Pulmonary artery endothelial cell (primary cell): ENCODE results near the gene SLC25A33. TPM values are rescaled to one million over a fixed set of nuclear protein-coding genes. Genes with fewer than 3 reads are reported as not detected.
"Not testable (repeated sequence)": the region's sequence is repeated elsewhere in the genome, so short reads cannot be mapped to it uniquely, and the experiment has no call there.

Experiments used
- DNase-seq: peaks from one replicate; pipeline ENCODE4 v3.0.0-alpha.2; 2011; ENCODE audit warnings: low read depth, low spot score
- total RNA-seq: library from RNA; depleted of rRNA; stranded (reverse); fragments of >200 nt; gene quantifications from 2 replicates; pipeline ENCODE4 v1.2.3, GENCODE V29; 2014

SLC25A33 gene
- total RNA-seq, 1 donor from 2014 or later: 6.8 TPM

GRCh38 chr1:9618909-9619679 lies 79.8 kb downstream of the SLC25A33 start:
- no peak for DNase-seq

DNA sequence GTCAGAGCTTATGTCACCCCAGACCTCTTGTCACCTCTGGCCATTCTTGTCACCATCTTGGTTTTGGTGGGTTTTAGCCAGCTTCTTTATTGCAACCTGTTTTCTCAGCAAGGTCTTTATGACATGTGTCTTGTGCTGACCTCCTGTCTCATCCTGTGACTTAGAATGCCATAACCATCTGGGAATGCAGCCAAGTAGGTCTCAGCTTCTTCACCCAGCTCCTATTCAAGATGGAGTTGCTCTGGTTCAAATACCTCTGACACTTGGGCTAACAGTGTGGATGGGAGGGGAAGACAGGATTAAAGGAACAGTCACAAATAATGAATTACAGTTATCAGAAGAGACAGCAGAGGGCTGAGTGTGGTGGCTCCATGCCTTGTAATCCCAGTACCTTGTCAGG lies 81.8 kb downstream of the SLC25A33 start:
- DNase-seq: no peak

DNA sequence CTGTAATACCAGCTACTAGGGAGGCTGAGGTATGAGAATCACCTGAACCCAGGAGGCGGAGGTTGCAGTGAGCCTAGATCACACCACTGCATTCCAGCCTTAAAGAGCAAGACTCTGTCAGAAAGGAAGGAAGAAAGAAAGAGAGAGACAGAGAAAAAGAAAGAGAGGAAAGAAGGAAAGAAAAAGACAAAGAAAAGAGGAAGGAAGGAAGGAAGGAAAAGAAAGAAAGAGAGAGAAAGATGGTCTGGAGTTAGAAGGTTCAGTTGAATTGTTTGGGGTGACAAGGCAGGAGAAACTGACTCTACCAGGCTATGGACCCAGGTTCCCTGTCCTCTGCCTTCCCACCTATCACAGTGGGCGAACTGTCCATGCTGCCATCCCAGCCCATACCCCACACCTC lies 84.8 kb downstream of the SLC25A33 start:
- no peak for DNase-seq

GRCh38 chr1:9625030-9625429 lies 85.8 kb downstream of the SLC25A33 start:
- not testable (repeated sequence) for DNase-seq

DNA sequence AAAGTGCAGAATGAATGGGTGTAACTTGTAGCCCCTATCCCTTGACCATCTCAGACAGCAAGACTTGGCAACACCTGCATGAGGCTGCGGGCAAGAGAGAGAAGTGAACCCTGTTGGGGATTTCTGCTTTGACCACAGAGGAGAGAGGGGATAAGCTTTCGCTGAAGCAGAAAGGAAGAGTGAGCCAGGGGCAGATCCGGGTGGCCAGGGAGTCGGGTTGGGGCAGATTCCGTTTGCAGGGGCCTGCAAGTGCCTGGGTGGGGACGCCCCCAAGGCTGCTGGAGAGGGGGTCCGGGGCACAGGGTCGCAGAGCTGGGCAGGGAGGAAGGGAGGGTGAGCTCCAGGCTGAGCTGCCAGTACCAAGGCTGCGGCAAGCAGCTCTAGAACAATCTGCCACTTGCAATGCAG lies 86.9 kb downstream of the SLC25A33 start:
- no peak for DNase-seq

DNA sequence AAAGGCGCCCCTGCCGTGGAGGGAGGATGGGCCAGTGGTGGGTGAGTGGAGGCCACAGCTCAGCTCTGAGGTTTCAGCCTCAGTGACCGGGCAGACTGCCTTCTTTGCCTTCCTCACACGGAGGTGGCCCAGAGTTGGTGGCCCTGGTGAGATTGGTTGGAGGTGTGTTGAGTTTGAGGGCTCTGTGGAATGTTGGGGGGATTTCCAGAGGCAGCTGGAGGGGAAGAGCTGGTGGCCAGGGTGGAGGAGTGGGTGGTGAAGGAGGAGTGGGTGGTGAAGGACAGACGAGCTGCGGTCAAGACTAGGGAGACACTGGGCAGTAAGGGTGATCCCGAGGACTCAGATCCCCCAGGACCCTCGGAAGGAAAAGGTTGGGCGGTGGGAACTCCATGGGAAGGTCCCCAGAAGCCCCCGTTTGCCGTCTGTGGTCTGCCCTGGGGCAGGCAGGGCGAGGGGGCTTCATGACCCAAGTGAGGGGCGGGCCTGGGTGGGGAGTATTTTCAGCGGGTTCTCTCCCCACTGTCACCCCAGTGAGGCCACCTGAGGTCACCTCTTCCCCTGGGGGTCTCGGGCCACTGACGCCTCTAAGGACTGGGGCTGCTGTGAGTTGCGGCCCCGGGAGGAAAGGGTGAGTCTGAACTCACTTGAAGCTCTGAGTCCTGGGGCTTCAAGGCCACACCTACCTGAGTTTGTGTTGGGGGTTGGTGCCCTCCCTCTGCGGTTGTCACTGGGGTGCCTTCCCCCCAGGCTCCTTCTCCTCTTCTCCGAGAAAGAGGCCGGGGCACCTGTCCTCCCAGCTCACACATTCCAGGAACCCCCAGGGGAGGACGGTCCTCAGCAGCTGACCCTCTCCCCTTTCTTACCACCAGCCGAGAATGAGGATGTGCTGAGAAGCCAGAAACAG lies 89.5 kb downstream of the SLC25A33 start:
- no peak for DNase-seq

- no peak for DNase-seq
These were observed 90.4 kb downstream of the SLC25A33 start for GRCh38 chr1:9629445-9630201.

DNA sequence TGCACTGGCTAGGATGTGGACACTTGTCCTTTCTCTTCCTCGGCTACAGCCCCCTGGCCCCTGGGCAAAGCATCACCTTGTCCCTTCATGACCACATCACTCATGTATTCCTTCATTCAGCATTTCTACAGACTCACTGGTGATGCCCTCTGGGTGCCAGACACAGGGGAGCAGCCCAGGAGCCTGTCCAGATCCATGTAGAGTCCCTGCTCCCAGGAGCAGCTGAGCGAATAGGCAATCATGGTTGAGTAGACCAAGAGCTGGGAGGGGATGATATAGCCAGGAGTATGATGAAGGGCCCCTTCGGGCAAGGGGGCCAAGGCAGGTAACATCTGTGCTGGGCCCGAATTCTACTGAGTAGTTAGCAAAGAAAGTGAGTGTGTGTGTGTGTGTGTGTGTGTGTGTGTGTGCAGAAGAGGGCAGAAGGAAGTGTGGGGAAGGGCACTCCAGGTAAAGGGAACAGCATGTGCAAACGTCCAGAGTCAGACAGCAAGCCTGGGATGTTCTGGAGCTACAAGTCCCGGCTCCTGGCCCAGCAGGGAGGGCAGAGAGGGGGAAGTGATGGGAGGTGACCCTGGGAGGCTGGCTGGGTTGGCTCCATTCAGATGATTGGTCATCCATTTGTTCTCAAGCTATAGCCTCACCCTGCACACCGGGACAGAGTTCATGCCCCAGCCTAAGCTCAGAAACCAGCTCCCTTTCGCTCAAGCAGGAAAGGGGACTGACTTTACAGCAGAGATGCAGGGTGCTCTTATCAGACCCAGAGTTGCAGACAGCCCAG lies 91.3 kb downstream of the SLC25A33 start:
- no peak for DNase-seq

DNA sequence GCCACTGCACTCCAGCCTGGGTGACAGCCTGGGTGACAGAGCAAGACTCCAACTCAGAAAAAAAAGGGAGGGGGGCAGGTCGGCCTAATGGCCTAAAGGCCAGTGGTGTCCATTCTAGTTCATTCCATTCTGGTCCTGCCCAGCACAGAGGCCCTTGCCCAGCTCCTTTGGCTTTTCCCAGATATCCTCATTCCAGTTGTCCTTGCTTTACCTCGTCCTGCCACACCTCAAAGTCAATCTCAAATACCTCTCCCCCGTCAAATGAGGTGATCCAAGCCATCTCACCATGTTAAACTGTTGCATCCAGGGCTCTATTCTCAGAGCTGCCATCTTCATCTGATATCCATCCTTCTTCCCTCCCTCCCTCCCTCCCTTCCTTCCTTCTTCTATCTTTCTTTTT lies 92.3 kb downstream of the SLC25A33 start:
- DNase-seq: no peak

DNA sequence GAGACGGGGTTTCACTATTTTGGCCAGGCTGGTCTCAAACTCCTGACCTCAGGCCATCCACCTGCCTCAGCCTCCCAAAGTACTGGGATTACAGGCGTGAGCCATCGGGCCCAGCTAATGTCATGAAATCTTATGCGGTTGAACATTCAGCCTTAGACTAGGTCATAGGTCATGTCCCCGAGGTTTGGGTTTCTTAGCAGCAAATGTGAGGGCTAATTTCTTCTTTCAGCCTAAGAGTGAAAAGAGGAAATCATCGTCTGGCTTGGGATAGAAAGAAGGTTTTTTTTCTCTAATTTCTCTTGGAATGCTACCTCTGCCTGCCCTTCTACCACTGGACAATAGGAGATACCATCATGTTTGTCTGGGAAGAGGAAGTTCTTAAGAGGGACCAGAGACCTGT lies 94.2 kb downstream of the SLC25A33 start:
- DNase-seq: no peak

DNA sequence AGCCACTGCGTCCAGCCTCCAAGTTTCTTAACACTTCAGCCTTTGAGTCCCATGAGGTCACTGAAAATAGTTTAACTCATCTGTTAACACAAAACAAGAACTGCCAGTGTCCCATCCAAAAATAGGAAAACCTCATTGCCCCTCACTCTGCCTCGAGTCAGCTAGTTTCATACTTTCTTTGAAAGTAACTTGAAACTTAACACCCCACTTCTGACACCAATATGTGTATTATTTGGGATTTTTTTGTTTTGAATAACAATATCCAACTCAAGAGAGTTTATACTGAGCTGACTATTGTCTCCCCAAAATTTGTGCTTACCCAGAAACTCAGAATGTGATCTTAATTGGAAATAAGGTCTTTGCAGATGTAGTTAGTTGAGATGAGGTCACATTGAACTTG lies 95.3 kb downstream of the SLC25A33 start:
- DNase-seq: no peak

Other genes starting within 250 kb of the SLC25A33 start
- 18.9 and 20.6 TPM in 2 replicates for gene SPSB1, start 246.6 kb upstream of the SLC25A33 start, total RNA-seq
- 5.9 and 6.0 TPM in 2 replicates for gene TMEM201, start 49.4 kb downstream of the SLC25A33 start, total RNA-seq
- 5.4 and 5.7 TPM in 2 replicates for gene PIK3CD, start 112.3 kb downstream of the SLC25A33 start, total RNA-seq